Gastrocnemius medialis (tissue), 4 donors: ENCODE measurements around the gene DOP1B. TPM values are rescaled to one million over a fixed set of nuclear protein-coding genes. Genes with fewer than 3 reads are reported as not detected.
"Not testable (repeated sequence)": the region's sequence is repeated elsewhere in the genome, so short reads cannot be mapped to it uniquely, and the experiment has no call there.

ENCODE experiments used
- ATAC-seq, 2 donors: fragments of 150-250 bp; one replicate each; pipeline ENCODE4 v1.9.1; 2016
- DNase-seq, 2 donors: peaks; one replicate each; pipeline ENCODE4 v3.0.0-alpha.2; 2019
- H3K27ac ChIP-seq, 4 donors: fragments of 200-600 bp; sonication (generic); 1 replicate in 1 of 4; 2 replicates in 3 of 4; pipeline ENCODE4 v1.5.1; 2016 to 2018; ENCODE audit warnings: mild to moderate bottlenecking in 2 of 4, moderate library complexity in 1 of 4
- H3K27me3 ChIP-seq, 3 donors: fragments of 200-600 bp; sonication (generic) in 2 of 3; 1 replicate in 1 of 3; 2 replicates in 2 of 3; pipeline versions ENCODE4 v1.5.1 to v1.6.0; 2016 to 2019; ENCODE audit warnings: mild to moderate bottlenecking in 1 of 3, moderate library complexity in 1 of 3
- H3K36me3 ChIP-seq, 2 donors: fragments of 200-600 bp; sonication (generic) in 1 of 2; one replicate each; pipeline ENCODE4 v1.5.1; 2017 to 2018
- H3K4me1 ChIP-seq, 2 donors: fragments of 200-600 bp; sonication (generic) in 1 of 2; one replicate each; pipeline ENCODE4 v1.5.1; 2016 to 2017; ENCODE audit warnings: mild to moderate bottlenecking in 2 of 2
- H3K4me3 ChIP-seq, 4 donors: fragments of 200-600 bp; sonication (generic) in 3 of 4; 1 replicate in 1 of 4; 2 replicates in 3 of 4; pipeline ENCODE4 v1.5.1; 2016 to 2019; ENCODE audit warnings: mild to moderate bottlenecking in 2 of 4
- H3K9me3 ChIP-seq, 3 donors: fragments of 200-600 bp; sonication (generic) in 2 of 3; 1 replicate in 1 of 3; 2 replicates in 2 of 3; pipeline ENCODE4 v1.5.1; 2016 to 2019
- CTCF ChIP-seq, 5 experiments: fragments of 450-650 bp in 3 of 5; fragments of 200-600 bp in 2 of 5; sonication (generic) in 2 of 5; IDR thresholded peaks in 4 of 5; conservative IDR thresholded peaks in 1 of 5; 1 replicate in 4 of 5; 2 replicates in 1 of 5; pipeline ENCODE4 v1.5.1; 2016 to 2019; ENCODE audit warnings: antibody characterized with exemption in 5 of 5, mild to moderate bottlenecking in 3 of 5, moderate library complexity in 3 of 5
- POLR2A ChIP-seq, 2 donors: fragments of 450-650 bp; IDR thresholded peaks; one replicate each; pipeline ENCODE4 v1.6.1; 2017; ENCODE audit warnings: antibody characterized with exemption in 2 of 2, mild to moderate bottlenecking in 2 of 2, moderate library complexity in 2 of 2
- in situ Hi-C, 4 donors: fragments of 200-750 bp; cut with MboI; loops; one replicate each; pipeline versions ENCODE4 v1.15.0 to v1.8.0; 2017; ENCODE audit warnings: low sequenced_read_pairs in 4 of 4
- intact Hi-C: fragments of 100-400 bp; cut with DNase I; formaldehyde crosslinking; loops from one replicate; pipeline ENCODE4 v1.15.1; 2023; ENCODE audit warnings: low total_unique reads
- total RNA-seq, 4 donors: library from RNA; depleted of rRNA; stranded (reverse); fragments of >200 nt; gene quantifications; one replicate each; pipeline versions ENCODE4 v1.1.0 to v1.2.3, GENCODE V29; 2016

DOP1B gene
- total RNA-seq, 4 donors from 2014 or later: 10.4 to 16.5 (median 13.5) TPM

- DNase-seq (no peak), ATAC-seq (no peak)
- H3K27me3 ChIP-seq: no peaks in the 10 kb centered on the region
- intact Hi-C loops: no loop called here
- peaks cover 26 to 29% of the 10 kb centered on the region in 2 donors for H3K4me1 ChIP-seq
- no peaks in the 10 kb centered on the region for H3K9me3 ChIP-seq
- peak overlapping the region in 3 of 4 donors; percentile 85 to 92 (median 91) for H3K27ac ChIP-seq
- H3K4me3 ChIP-seq: no peak overlapping the region
- TF ChIP-seq CTCF (IDR thresholded peaks at IDR 0.05 in 4 of 5, conservative IDR thresholded peaks at IDR 0.05 in 1 of 5) (no peak), POLR2A (IDR thresholded peaks at IDR 0.05) (no peak)
- no peaks in the 10 kb centered on the region for H3K36me3 ChIP-seq
- in situ Hi-C loops: no loop called here
Observed at GRCh38 chr21:36199021-36199420, 42.4 kb downstream of the DOP1B start.

GRCh38 chr21:36199575-36199974 is 43.0 kb downstream of the DOP1B start:
- H3K9me3 ChIP-seq, ATAC-seq, in situ Hi-C loops, DNase-seq, intact Hi-C loops, H3K36me3 ChIP-seq, H3K27me3 ChIP-seq: not testable (repeated sequence)
- H3K27ac ChIP-seq: peak overlapping the region; percentile 85 to 92 (median 90)
- H3K4me3 ChIP-seq: peak overlapping the region in 1 of 4 donors; percentile 40
- peaks cover 29 to 32% of the 10 kb centered on the region in 2 donors for H3K4me1 ChIP-seq

DNA sequence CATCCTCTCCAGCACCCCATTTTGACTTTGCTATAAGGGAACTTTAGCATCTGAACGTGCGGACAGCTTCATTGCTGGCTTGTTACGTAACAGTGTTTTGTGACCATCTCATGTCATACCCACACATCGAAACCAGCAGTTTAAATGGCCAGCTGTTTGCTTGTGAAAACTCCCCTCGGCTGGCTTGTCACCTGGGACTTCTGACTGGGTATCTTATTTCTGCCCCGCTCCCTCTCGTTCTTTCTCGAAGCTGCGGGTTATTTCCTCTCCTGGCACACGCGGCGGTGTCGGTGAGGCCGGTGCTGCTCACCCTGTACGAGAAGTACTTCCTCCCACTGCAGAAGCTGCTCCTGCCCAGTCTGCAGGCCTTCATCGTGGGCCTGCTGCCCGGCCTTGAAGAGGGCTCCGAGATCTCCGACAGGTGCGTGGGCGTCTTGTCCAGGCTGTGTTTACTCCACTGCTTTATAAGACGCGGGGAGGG is 43.5 kb downstream of the DOP1B start:
- peak in 1 of 2 donors; percentile 61 for TF ChIP-seq POLR2A (IDR thresholded peaks at IDR 0.05)
- TF ChIP-seq CTCF (IDR thresholded peaks at IDR 0.05 in 4 of 5, conservative IDR thresholded peaks at IDR 0.05 in 1 of 5): no peak
- Histone ChIP-seq H3K4me3 (peak overlapping the region; percentile 37 to 42 (median 40)), H3K27me3 (no peaks in the 10 kb centered on the region), H3K27ac (peak overlapping the region; percentile 85 to 92 (median 90)), H3K4me1 (peaks cover 29 to 36% of the 10 kb centered on the region in 2 donors), H3K36me3 (no peaks in the 10 kb centered on the region), H3K9me3 (no peaks in the 10 kb centered on the region)
- intact Hi-C loops: no loop called here
- DNase-seq (peak; percentile 83 to 87), ATAC-seq (peak; percentile 66)
- in situ Hi-C loops: no loop called here

DNA sequence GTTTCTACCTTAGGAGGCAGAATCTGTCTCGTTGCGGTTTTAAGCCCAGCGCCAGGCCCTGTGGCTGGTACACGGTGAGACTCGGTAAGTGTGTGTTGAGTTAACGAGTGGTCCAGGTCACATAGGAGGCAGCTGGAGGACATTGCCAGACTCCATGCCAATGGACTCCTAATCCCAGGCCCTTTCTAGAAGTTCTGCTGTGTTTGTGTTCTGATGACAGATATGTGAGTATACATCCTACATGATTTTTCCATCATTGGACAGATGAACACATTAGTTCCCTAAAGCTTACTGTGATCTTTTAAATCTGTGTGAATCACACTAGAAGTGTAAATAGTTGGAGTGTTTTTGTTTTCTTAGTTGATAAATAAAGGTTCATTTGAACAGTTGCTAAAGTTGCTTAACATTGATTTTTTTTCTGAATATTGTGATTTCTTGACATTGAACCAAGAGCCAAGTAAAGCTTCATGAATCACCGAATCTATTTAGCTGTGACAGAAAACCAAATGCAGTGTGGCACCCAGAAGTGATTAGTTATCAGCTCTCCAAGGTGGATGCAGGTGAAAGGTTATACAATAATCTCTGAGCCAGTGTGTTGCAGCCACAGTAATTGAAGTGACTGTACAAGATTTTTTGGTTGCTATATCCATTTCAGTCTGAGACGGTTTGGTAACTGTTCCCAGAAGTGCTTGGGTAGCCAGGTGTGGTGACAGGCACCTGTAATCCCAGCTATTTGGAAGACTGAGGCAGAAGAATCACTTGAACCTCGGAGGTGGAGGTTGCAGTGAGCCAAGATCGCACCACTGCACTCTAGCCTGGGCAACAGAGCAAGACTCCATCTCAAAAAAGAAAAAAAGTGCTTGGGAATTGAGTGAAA is 46.3 kb downstream of the DOP1B start:
- DNase-seq (peak in 1 of 2 donors; percentile 29), ATAC-seq (peak in 1 of 2 donors; percentile 25)
- in situ Hi-C loops: no loop called here
- TF ChIP-seq POLR2A (IDR thresholded peaks at IDR 0.05): no peak
- TF ChIP-seq CTCF (IDR thresholded peaks at IDR 0.05 in 4 of 5, conservative IDR thresholded peaks at IDR 0.05 in 1 of 5): no peak
- Histone ChIP-seq H3K27me3 (no peaks in the 10 kb centered on the region), H3K4me3 (no peak overlapping the region), H3K4me1 (peaks cover 29 to 40% of the 10 kb centered on the region in 2 donors), H3K9me3 (no peaks in the 10 kb centered on the region), H3K36me3 (no peaks in the 10 kb centered on the region), H3K27ac (peak overlapping the region; percentile 85 to 92 (median 90))
- intact Hi-C loops: loop anchor here (1.0 to 2.0 kb wide), 4 partner anchors 14 to 143 kb away; partner anchors contain the start of genes DOP1B, MORC3 and SETD4

DNA sequence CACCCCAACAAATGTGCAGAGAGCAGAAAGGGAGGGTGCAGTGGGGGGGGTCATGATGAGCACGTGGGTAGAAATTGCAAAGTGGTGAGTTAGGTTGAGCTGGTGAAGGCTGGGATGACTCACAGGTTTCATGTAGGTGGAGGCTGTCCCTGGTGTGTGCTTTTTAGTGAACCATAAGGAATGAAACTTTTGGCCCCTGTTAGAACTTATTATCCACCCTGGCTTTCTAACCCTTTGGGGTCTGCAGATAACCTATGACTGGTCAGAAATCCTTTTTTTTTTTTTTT is 46.9 kb downstream of the DOP1B start:
- no peaks in the 10 kb centered on the region for H3K27me3 ChIP-seq
- no peaks in the 10 kb centered on the region for H3K9me3 ChIP-seq
- peaks cover 29 to 40% of the 10 kb centered on the region in 2 donors for H3K4me1 ChIP-seq
- DNase-seq: peak; percentile 51 to 55
- peak overlapping the region; percentile 85 to 92 (median 90) for H3K27ac ChIP-seq
- peak; percentile 44 to 48 for ATAC-seq
- TF ChIP-seq CTCF (IDR thresholded peaks at IDR 0.05 in 4 of 5, conservative IDR thresholded peaks at IDR 0.05 in 1 of 5) (no peak), POLR2A (IDR thresholded peaks at IDR 0.05) (no peak)
- in situ Hi-C loops: no loop called here
- intact Hi-C loops: loop anchor here (2.0 kb wide), 2 partner anchors 15 to 117 kb away; partner anchors contain the start of gene MORC3
- no peak overlapping the region for H3K4me3 ChIP-seq
- no peaks in the 10 kb centered on the region for H3K36me3 ChIP-seq
